H9 (cell line): ENCODE data around the gene OPRL1. TPM values are rescaled to one million over a fixed set of nuclear protein-coding genes. Genes with fewer than 3 reads are reported as not detected.

ENCODE experiments used
- DNase-seq: peaks from one replicate; pipeline ENCODE4 v3.0.0-alpha.2; 2017
- H2AFZ ChIP-seq: one replicate; pipeline ENCODE4 v1.6.1; 2013; ENCODE audit warnings: mild to moderate bottlenecking, low read length, control low read depth, moderate library complexity
- H2AK5ac ChIP-seq: 2 replicates; pipeline ENCODE4 v1.6.1; 2013; ENCODE audit warnings: low read length, control low read depth, mixed read lengths; ENCODE audit not compliant: insufficient read length
- H2BK120ac ChIP-seq: one replicate; pipeline ENCODE4 v1.6.1; 2013; ENCODE audit warnings: low read depth, mild to moderate bottlenecking, low read length, control low read depth, inconsistent platforms; ENCODE audit not compliant: poor library complexity, severe bottlenecking
- H2BK12ac ChIP-seq: 2 replicates; pipeline ENCODE4 v1.6.1; 2013; ENCODE audit warnings: low read length, control low read depth, mixed read lengths, low read depth; ENCODE audit not compliant: insufficient read length
- H2BK15ac ChIP-seq: 2 replicates; pipeline ENCODE4 v1.6.1; 2013; ENCODE audit warnings: low read depth, low read length, control low read depth
- H2BK20ac ChIP-seq: one replicate; pipeline ENCODE4 v1.6.1; 2013; ENCODE audit warnings: low read depth, mild to moderate bottlenecking, low read length, control low read depth, inconsistent platforms; ENCODE audit not compliant: poor library complexity, severe bottlenecking
- H2BK5ac ChIP-seq: 2 replicates; pipeline ENCODE4 v1.6.1; 2013; ENCODE audit warnings: low read length, control low read depth, mixed read lengths; ENCODE audit not compliant: insufficient read length
- H3K14ac ChIP-seq: 2 replicates; pipeline ENCODE4 v1.6.1; 2013; ENCODE audit warnings: low read length, control low read depth; ENCODE audit not compliant: insufficient read depth
- H3K18ac ChIP-seq: 2 replicates; pipeline ENCODE4 v1.6.1; 2013; ENCODE audit warnings: low read depth, mild to moderate bottlenecking, mixed read lengths, low read length, control low read depth; ENCODE audit not compliant: insufficient read length
- H3K23ac ChIP-seq: 2 replicates; pipeline ENCODE4 v1.6.1; 2013; ENCODE audit warnings: low read length, control low read depth, mixed read lengths, low read depth; ENCODE audit not compliant: insufficient read length
- H3K23me2 ChIP-seq: 2 replicates; pipeline ENCODE4 v1.6.1; 2013; ENCODE audit warnings: low read depth, mild to moderate bottlenecking, mixed read lengths, low read length, control low read depth; ENCODE audit not compliant: insufficient read length, poor library complexity, severe bottlenecking
- H3K27ac ChIP-seq: 2 replicates; pipeline ENCODE4 v1.5.1; 2013; ENCODE audit warnings: low read length, control low read depth, mixed read lengths, low read depth; ENCODE audit not compliant: insufficient read length
- H3K27me3 ChIP-seq: 2 replicates; pipeline ENCODE4 v1.6.1; 2013; ENCODE audit warnings: low read length, control low read depth, inconsistent platforms; ENCODE audit not compliant: insufficient read depth
- H3K4ac ChIP-seq: 2 replicates; pipeline ENCODE4 v1.6.1; 2013; ENCODE audit warnings: low read depth, mild to moderate bottlenecking, control low read depth, inconsistent platforms, low read length, moderate library complexity
- H3K4me1 ChIP-seq: 2 replicates; pipeline ENCODE4 v1.6.1; 2013; ENCODE audit warnings: low read length, control low read depth, inconsistent platforms; ENCODE audit not compliant: insufficient read depth
- H3K4me2 ChIP-seq: 2 replicates; pipeline ENCODE4 v1.6.1; 2013; ENCODE audit warnings: low read length, control low read depth, mixed read lengths; ENCODE audit not compliant: insufficient read length, insufficient read depth
- H3K56ac ChIP-seq: 2 replicates; pipeline ENCODE4 v1.6.1; 2013; ENCODE audit warnings: low read depth, mild to moderate bottlenecking, mixed read lengths, low read length, control low read depth; ENCODE audit not compliant: insufficient read length
- H3K79me1 ChIP-seq: 2 replicates; pipeline ENCODE4 v1.6.1; 2013; ENCODE audit warnings: low read depth, mild to moderate bottlenecking, moderate library complexity, low read length, control low read depth, inconsistent platforms; ENCODE audit not compliant: insufficient read depth, poor library complexity, severe bottlenecking
- H3K79me2 ChIP-seq: 2 replicates; pipeline ENCODE4 v1.6.1; 2013; ENCODE audit warnings: low read length, control low read depth, inconsistent platforms; ENCODE audit not compliant: insufficient read depth
- H3K9ac ChIP-seq: 2 replicates; pipeline ENCODE4 v1.6.1; 2013; ENCODE audit warnings: low read length, control low read depth, mixed read lengths; ENCODE audit not compliant: insufficient read length; ENCODE audit errors: extremely low read depth
- H3K9me3 ChIP-seq: one replicate; pipeline ENCODE4 v1.6.1; 2013; ENCODE audit warnings: low read depth, low read length, inconsistent platforms; ENCODE audit not compliant: control insufficient read depth
- H3T11ph ChIP-seq: one replicate; pipeline ENCODE4 v1.6.1; 2013; ENCODE audit warnings: mild to moderate bottlenecking, low read length, control low read depth, inconsistent platforms
- H4K20me1 ChIP-seq: one replicate; pipeline ENCODE4 v1.6.1; 2013; ENCODE audit not compliant: control insufficient read depth, insufficient read length, insufficient read depth
- H4K5ac ChIP-seq: 2 replicates; pipeline ENCODE4 v1.6.1; 2013; ENCODE audit warnings: low read depth, mild to moderate bottlenecking, mixed read lengths, low read length, control low read depth; ENCODE audit not compliant: insufficient read length
- H4K8ac ChIP-seq: replicated peaks from 2 replicates; pipeline ENCODE4 v1.6.1; 2013; ENCODE audit warnings: low read length, control low read depth, mixed read lengths, low read depth; ENCODE audit not compliant: insufficient read length
- H4K91ac ChIP-seq: 2 replicates; pipeline ENCODE4 v1.6.1; 2013; ENCODE audit warnings: low read depth, mild to moderate bottlenecking, moderate library complexity, mixed read lengths, low read length, control low read depth; ENCODE audit not compliant: insufficient read length
- H3K27ac Mint-ChIP-seq, 3 experiments: 2 replicates in 2 of 3; 3 replicates in 1 of 3; pipeline ENCODE4 v1.8.0; 2020 to 2021; ENCODE audit warnings: mixed read lengths in 3 of 3, mild to moderate bottlenecking in 1 of 3, moderate library complexity in 1 of 3
- H3K27me3 Mint-ChIP-seq: 2 replicates; pipeline ENCODE4 v1.8.0; 2021; ENCODE audit warnings: low read depth, mild to moderate bottlenecking, moderate library complexity, mixed read lengths
- H3K36me3 Mint-ChIP-seq, 3 experiments: 2 replicates in 2 of 3; 3 replicates in 1 of 3; pipeline ENCODE4 v1.8.0; 2020 to 2021; ENCODE audit warnings: low read depth in 3 of 3, mixed read lengths in 3 of 3; ENCODE audit not compliant: insufficient read depth in 1 of 3
- H3K4me1 Mint-ChIP-seq, 2 experiments: 2 replicates each; pipeline ENCODE4 v1.8.0; 2020; ENCODE audit warnings: mixed read lengths in 2 of 2
- H3K4me3 Mint-ChIP-seq, 2 experiments: 2 replicates in 1 of 2; 3 replicates in 1 of 2; pipeline ENCODE4 v1.8.0; 2020 to 2021; ENCODE audit warnings: mild to moderate bottlenecking in 2 of 2, mixed read lengths in 2 of 2, moderate library complexity in 1 of 2
- H3K9me3 Mint-ChIP-seq, 2 experiments: 2 replicates in 1 of 2; 3 replicates in 1 of 2; pipeline ENCODE4 v1.8.0; 2020; ENCODE audit warnings: mild to moderate bottlenecking in 2 of 2, mixed read lengths in 2 of 2, moderate library complexity in 1 of 2
- CTCF ChIP-seq: fragments of 200-600 bp; sonication (generic); conservative IDR thresholded peaks from 3 replicates; pipeline ENCODE4 v1.8.0; 2021; ENCODE audit warnings: antibody characterized with exemption, mild to moderate bottlenecking
- WGBS: extraction: QIAGEN DNeasy Blood & Tissue Kit; methylation state at CpG from one replicate; pipeline ENCODE4 v1.1.7; 2013; ENCODE audit warnings: missing lambda C conversion rate, low lambda C conversion rate, mixed read lengths; ENCODE audit not compliant: insufficient read length; ENCODE audit errors: extremely low coverage; 5-methylcytosine and 5-hydroxymethylcytosine counted together
- total RNA-seq: library from RNA; stranded (reverse); gene quantifications from 2 replicates; pipeline ENCODE4 v1.2.1, GENCODE V29; 2021

OPRL1 gene
- total RNA-seq, 1 experiment from 2014 or later: 0.90 TPM

DNA sequence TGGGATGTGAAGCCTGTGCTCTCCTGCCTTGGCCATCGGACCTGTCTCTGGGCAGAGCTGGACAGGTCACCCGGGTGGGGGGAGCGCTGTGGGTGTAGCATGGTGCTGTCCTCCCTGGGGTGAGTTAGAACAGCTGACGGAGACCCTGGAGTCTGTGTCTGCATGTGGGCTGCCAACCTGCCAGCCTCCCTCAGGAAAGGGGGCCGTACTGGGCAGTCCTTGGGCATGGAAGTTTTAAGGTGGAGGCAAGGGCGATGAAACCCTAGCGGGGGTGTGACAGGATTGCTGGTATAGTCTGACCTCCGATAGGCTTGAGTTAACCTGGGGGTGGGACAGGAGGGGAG lies 32.9 kb upstream of the OPRL1 start:
- H3K9me3 Mint-ChIP-seq: peaks cover 0 to 3% of the 10 kb centered on the region in 2 experiments; a peak in 1 of 5 replicates
- peaks cover 0 to 2% (median 0%) of the 10 kb centered on the region in 3 experiments; a peak in 2 of 7 replicates for H3K36me3 Mint-ChIP-seq
- WGBS: no CpG with 5 or more reads among the region's 8 CpGs
- no peak overlapping the region for H3K4me2 ChIP-seq
- no peak overlapping the region for H3K27ac Mint-ChIP-seq
- peaks cover 3% of the 10 kb centered on the region for H3K23me2 ChIP-seq
- H3K18ac ChIP-seq: no peak overlapping the region
- no peaks in the 10 kb centered on the region for H4K20me1 ChIP-seq
- no peak overlapping the region for H3K14ac ChIP-seq
- no peak overlapping the region for H2BK120ac ChIP-seq
- no peak overlapping the region for H2BK20ac ChIP-seq
- no peak overlapping the region for H3K9ac ChIP-seq
- H2BK12ac ChIP-seq: no peak overlapping the region
- H3K4me1 ChIP-seq: no peaks in the 10 kb centered on the region
- no peak for DNase-seq
- no peak overlapping the region for H4K5ac ChIP-seq
- H2AK5ac ChIP-seq: no peak overlapping the region
- H3K79me1 ChIP-seq: no peaks in the 10 kb centered on the region
- peaks cover 12 to 21% of the 10 kb centered on the region in 2 experiments for H3K4me1 Mint-ChIP-seq
- H3K56ac ChIP-seq: no peak overlapping the region
- H4K8ac ChIP-seq: no peak overlapping the region
- no peak overlapping the region for H3T11ph ChIP-seq
- no peak overlapping the region for H3K4me3 Mint-ChIP-seq
- no peak overlapping the region for H3K4ac ChIP-seq
- H2BK5ac ChIP-seq: no peak overlapping the region
- H3K27me3 ChIP-seq: peaks cover 29% of the 10 kb centered on the region; the same call in 1 of the 2 replicates
- H2BK15ac ChIP-seq: no peak overlapping the region
- H3K27ac ChIP-seq: no peak overlapping the region
- no peaks in the 10 kb centered on the region for H3K79me2 ChIP-seq
- H2AFZ ChIP-seq: no peak overlapping the region
- no peak overlapping the region for H4K91ac ChIP-seq
- no peak overlapping the region for H3K23ac ChIP-seq
- H3K9me3 ChIP-seq: no peaks in the 10 kb centered on the region
- no peak for TF ChIP-seq CTCF
- peaks cover 81% of the 10 kb centered on the region for H3K27me3 Mint-ChIP-seq
